Measurements from ENCODE around the gene AK8.

DNA sequence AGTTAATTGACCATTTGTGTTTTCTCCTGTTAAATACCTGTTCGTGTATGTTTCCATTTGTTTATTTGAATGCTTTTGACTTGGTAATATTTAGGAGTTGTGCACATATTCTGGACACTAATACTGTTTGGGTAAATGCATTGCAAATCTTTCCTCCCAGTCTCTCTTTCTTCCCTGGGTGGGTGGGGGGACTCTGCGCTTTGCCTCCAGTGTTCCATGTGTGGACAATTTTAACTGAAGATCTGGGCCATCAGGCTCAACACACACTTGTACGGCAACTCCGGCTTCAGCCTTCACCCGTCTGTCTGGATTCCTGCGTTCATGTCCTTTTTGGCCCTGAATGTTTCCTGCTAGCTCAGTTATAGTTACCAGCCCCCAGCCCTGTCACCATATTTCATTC, 167.8 kb downstream of the AK8 start:
- TF ChIP-seq POLR2A (IDR thresholded peaks at IDR 0.05), result no peak
- TF ChIP-seq, protein P1, sequence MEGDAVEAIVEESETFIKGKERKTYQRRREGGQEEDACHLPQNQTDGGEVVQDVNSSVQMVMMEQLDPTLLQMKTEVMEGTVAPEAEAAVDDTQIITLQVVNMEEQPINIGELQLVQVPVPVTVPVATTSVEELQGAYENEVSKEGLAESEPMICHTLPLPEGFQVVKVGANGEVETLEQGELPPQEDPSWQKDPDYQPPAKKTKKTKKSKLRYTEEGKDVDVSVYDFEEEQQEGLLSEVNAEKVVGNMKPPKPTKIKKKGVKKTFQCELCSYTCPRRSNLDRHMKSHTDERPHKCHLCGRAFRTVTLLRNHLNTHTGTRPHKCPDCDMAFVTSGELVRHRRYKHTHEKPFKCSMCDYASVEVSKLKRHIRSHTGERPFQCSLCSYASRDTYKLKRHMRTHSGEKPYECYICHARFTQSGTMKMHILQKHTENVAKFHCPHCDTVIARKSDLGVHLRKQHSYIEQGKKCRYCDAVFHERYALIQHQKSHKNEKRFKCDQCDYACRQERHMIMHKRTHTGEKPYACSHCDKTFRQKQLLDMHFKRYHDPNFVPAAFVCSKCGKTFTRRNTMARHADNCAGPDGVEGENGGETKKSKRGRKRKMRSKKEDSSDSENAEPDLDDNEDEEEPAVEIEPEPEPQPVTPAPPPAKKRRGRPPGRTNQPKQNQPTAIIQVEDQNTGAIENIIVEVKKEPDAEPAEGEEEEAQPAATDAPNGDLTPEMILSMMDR (IDR thresholded peaks at IDR 0.05), result no peak
